Heart left ventricle (tissue), 16 donors: ENCODE results near the gene MMP24. TPM values are rescaled to one million over a fixed set of nuclear protein-coding genes. Genes with fewer than 3 reads are reported as not detected.

Experiments
- ATAC-seq, 4 donors: fragments of 200-7000 bp; cut with Tn5 transposase; one replicate each; pipeline ENCODE4 v1.9.1; 2020 to 2022; ENCODE audit warnings: moderate library complexity in 4 of 4, mild to moderate bottlenecking in 3 of 4, moderate number of reproducible peaks in 1 of 4
- DNase-seq, 5 donors: peaks; one replicate each; pipeline ENCODE4 v3.0.0-alpha.2; 2020
- H3K27ac ChIP-seq, 12 donors: fragments of 200-600 bp; sonication (generic) in 4 of 12; one replicate each; pipeline versions ENCODE4 v1.5.0 to v1.8.0; 2016 to 2022; ENCODE audit warnings: mild to moderate bottlenecking in 2 of 12
- H3K27me3 ChIP-seq, 9 donors: fragments of 200-600 bp; sonication (generic) in 2 of 9; one replicate each; pipeline versions ENCODE4 v1.5.1 to v1.8.0; 2016 to 2022; ENCODE audit warnings: mild to moderate bottlenecking in 3 of 9
- H3K36me3 ChIP-seq, 9 donors: fragments of 200-600 bp; sonication (generic) in 2 of 9; one replicate each; pipeline versions ENCODE4 v1.5.0 to v1.8.0; 2018 to 2022; ENCODE audit warnings: mild to moderate bottlenecking in 2 of 9
- H3K4me1 ChIP-seq, 12 donors: fragments of 200-600 bp; sonication (generic) in 4 of 12; one replicate each; pipeline versions ENCODE4 v1.5.0 to v1.8.0; 2016 to 2022; ENCODE audit warnings: mild to moderate bottlenecking in 3 of 12
- H3K4me3 ChIP-seq, 12 donors: fragments of 200-600 bp; sonication (generic) in 4 of 12; one replicate each; pipeline versions ENCODE4 v1.5.0 to v1.8.0; 2017 to 2022; ENCODE audit warnings: mild to moderate bottlenecking in 9 of 12, moderate library complexity in 4 of 12
- H3K9me3 ChIP-seq, 12 donors: fragments of 200-600 bp; sonication (generic) in 4 of 12; one replicate each; pipeline versions ENCODE4 v1.5.0 to v1.8.0; 2016 to 2022; ENCODE audit warnings: mild to moderate bottlenecking in 1 of 12
- CTCF ChIP-seq, 12 donors: fragments of 200-600 bp; sonication (generic) in 4 of 12; IDR thresholded peaks; one replicate each; pipeline versions ENCODE4 v1.5.0 to v1.8.0; 2018 to 2022; ENCODE audit warnings: antibody characterized with exemption in 12 of 12, mild to moderate bottlenecking in 5 of 12
- POLR2A ChIP-seq, 2 donors: fragments of 450-650 bp; IDR thresholded peaks; one replicate each; pipeline ENCODE4 v1.6.1; 2017; ENCODE audit warnings: antibody characterized with exemption in 2 of 2, mild to moderate bottlenecking in 2 of 2, moderate library complexity in 2 of 2
- WGBS, 4 donors: extraction: QIAGEN DNeasy Blood & Tissue Kit in 2 of 4; methylation state at CpG; one replicate each; pipeline versions ENCODE4 v1.1.5 to v1.1.7; 2013 to 2018; 5-methylcytosine and 5-hydroxymethylcytosine counted together
- intact Hi-C, 10 donors: fragments of 100-400 bp; cut with DNase I; formaldehyde crosslinking; loops; one replicate each; pipeline versions ENCODE4 v1.11.1 to v1.14.2; 2022
- polyA plus RNA-seq, 2 donors: library from polyadenylated mRNA; stranded (reverse); fragments of 200-250 nt; gene quantifications; one replicate each; pipeline ENCODE4 v1.2.3, GENCODE V29; 2013
- total RNA-seq, 9 donors: library from RNA; depleted of rRNA in 2 of 9; stranded (reverse); fragments of >200 nt in 2 of 9; fragmentation: NEBNext Ultra II Directional in 3 of 9; extraction: Animal tissue kit (Norgen Biotek cat#: 25700) in 3 of 9; gene quantifications; one replicate each; pipeline versions ENCODE4 v1.1.0 to v1.2.4, GENCODE V29; 2016 to 2023
- donor health status: ischemic (EF 13 %, LVEDD 7.1; RV severe dilation, severe dysfunction).
- donor health status: healthy with polysubstance abuse.
- donor health status: DM: no; HTN: yes; CAD: no.
- donor health status: DM: no; HTN: no; CAD: no.
- donor health status: ischemic (EF 25% LVEDD 6.9; RV normal size, moderate dysfunction).
- donor health status: ischemic (EF 25% LVEDD 5.7; RV mildly dilated, moderate dysfunction).
- donor health status: healthy.
- donor health status: DM: yes; HTN: yes; CAD: no.
- donor health status: ischemic (EF 35%, LVEDD 5.7; RV mildly dilated, moderate dysfunction).
- donor health status: nonischemic (EF 11% LVEDD 7.7; RV severe dilation, severe dysfunction).
- donor health status: DM: yes; HTN: yes; CAD: no.
- donor health status: PGD.
- donor health status: ischemic (EF 29% LVEDD 5.4; RV normal size, mild dysfunction).
- donor health status: nonischemic (EF 23%, LVEDD 6.1; RV moderate dilation, normal function).

MMP24 gene
- total and polyA plus RNA-seq, 11 donors, result 0.05 to 10.0 (median 0.25) TPM

- WGBS, 4 donors, result 74 to 82% (median 76%) methylated on average over 7 of the region's 7 CpGs
- Histone ChIP-seq H3K4me1 (peaks cover 0 to 30% (median 9%) of the 10 kb centered on the region in 12 donors), H3K27ac (no peak overlapping the region), H3K4me3 (no peak overlapping the region), H3K27me3 (no peaks in the 10 kb centered on the region), H3K9me3 (no peaks in the 10 kb centered on the region), H3K36me3 (peaks cover 0 to 78% (median 26%) of the 10 kb centered on the region in 9 donors)
- ATAC-seq (no peak), DNase-seq (no peak)
- TF ChIP-seq CTCF (IDR thresholded peaks at IDR 0.05), result no peak
- no peak for TF ChIP-seq POLR2A (IDR thresholded peaks at IDR 0.05)
- intact Hi-C loops, result loop anchor here in 4 of 10 donors (10.0 kb wide), 3 partner anchors 127 to 437 kb away; partner anchors contain the start of genes ACSS2 (in 2 of the 4), GGT7 (in 2 of the 4) and EDEM2 (in 1 of the 4)
Observed at GRCh38 chr20:35271904-35272303, 45.4 kb downstream of the MMP24 start.

- TF ChIP-seq CTCF (IDR thresholded peaks at IDR 0.05) (no peak), POLR2A (IDR thresholded peaks at IDR 0.05) (no peak)
- peaks cover 2 to 39% (median 13%) of the 10 kb centered on the region in 12 donors for H3K4me1 ChIP-seq
- WGBS, 4 donors, result 67 to 81% (median 74%) methylated on average over 11 to 13 of the region's 13 CpGs
- peaks cover 0 to 64% (median 16%) of the 10 kb centered on the region in 9 donors for H3K36me3 ChIP-seq
- ATAC-seq (peak; percentile 12 to 28 (median 20)), DNase-seq (peak in 4 of 5 donors; percentile 58 to 76 (median 63))
- intact Hi-C loops, result loop anchor here in 4 of 10 donors (10.0 kb wide), 3 partner anchors 129 to 439 kb away; partner anchors contain the start of genes ACSS2 (in 2 of the 4), GGT7 (in 2 of the 4) and EDEM2 (in 1 of the 4)
- no peaks in the 10 kb centered on the region for H3K27me3 ChIP-seq
- H3K9me3 ChIP-seq, result no peaks in the 10 kb centered on the region
- H3K27ac ChIP-seq, result peak overlapping the region in 1 of 12 donors; percentile 19
- H3K4me3 ChIP-seq, result no peak overlapping the region
Observed at GRCh38 chr20:35273449-35274171, 47.1 kb downstream of the MMP24 start.

GRCh38 chr20:35274172-35275092 lies 47.9 kb downstream of the MMP24 start:
- Histone ChIP-seq H3K9me3 (no peaks in the 10 kb centered on the region), H3K27me3 (no peaks in the 10 kb centered on the region), H3K4me3 (no peak overlapping the region), H3K4me1 (peaks cover 2 to 37% (median 13%) of the 10 kb centered on the region in 12 donors), H3K27ac (peak overlapping the region in 1 of 12 donors; percentile 19), H3K36me3 (peaks cover 0 to 66% (median 24%) of the 10 kb centered on the region in 9 donors)
- no peak for ATAC-seq
- WGBS, 4 donors, result 91 to 94% (median 94%) methylated on average over 21 to 24 of the region's 24 CpGs
- no peak for DNase-seq
- TF ChIP-seq POLR2A (IDR thresholded peaks at IDR 0.05), result no peak
- intact Hi-C loops, result loop anchor here in 5 of 10 donors (5.0 to 10.0 kb wide), 4 partner anchors 127 to 440 kb away; partner anchors contain the start of genes ACSS2 (in 2 of the 5), EDEM2 (in 2 of the 5) and GGT7 (in 2 of the 5)

- peaks cover 0 to 68% (median 30%) of the 10 kb centered on the region in 9 donors for H3K36me3 ChIP-seq
- DNase-seq (no peak), ATAC-seq (no peak)
- WGBS, 4 donors, result 88 to 93% (median 91%) methylated on average over 9 to 12 of the region's 12 CpGs
- peaks cover 2 to 36% (median 13%) of the 10 kb centered on the region in 12 donors for H3K4me1 ChIP-seq
- H3K27ac ChIP-seq, result peak overlapping the region in 1 of 12 donors; percentile 97
- no peak overlapping the region for H3K4me3 ChIP-seq
- H3K27me3 ChIP-seq, result no peaks in the 10 kb centered on the region
- no peak for TF ChIP-seq CTCF (IDR thresholded peaks at IDR 0.05)
- no peak for TF ChIP-seq POLR2A (IDR thresholded peaks at IDR 0.05)
- H3K9me3 ChIP-seq, result no peaks in the 10 kb centered on the region
- intact Hi-C loops, result loop anchor here in 5 of 10 donors (5.0 to 10.0 kb wide), 4 partner anchors 128 to 441 kb away; partner anchors contain the start of genes ACSS2 (in 2 of the 5), EDEM2 (in 2 of the 5) and GGT7 (in 2 of the 5)
Observed at GRCh38 chr20:35275741-35276251, 49.3 kb downstream of the MMP24 start.
